Measurements from ENCODE around the gene SGSH.

DNA sequence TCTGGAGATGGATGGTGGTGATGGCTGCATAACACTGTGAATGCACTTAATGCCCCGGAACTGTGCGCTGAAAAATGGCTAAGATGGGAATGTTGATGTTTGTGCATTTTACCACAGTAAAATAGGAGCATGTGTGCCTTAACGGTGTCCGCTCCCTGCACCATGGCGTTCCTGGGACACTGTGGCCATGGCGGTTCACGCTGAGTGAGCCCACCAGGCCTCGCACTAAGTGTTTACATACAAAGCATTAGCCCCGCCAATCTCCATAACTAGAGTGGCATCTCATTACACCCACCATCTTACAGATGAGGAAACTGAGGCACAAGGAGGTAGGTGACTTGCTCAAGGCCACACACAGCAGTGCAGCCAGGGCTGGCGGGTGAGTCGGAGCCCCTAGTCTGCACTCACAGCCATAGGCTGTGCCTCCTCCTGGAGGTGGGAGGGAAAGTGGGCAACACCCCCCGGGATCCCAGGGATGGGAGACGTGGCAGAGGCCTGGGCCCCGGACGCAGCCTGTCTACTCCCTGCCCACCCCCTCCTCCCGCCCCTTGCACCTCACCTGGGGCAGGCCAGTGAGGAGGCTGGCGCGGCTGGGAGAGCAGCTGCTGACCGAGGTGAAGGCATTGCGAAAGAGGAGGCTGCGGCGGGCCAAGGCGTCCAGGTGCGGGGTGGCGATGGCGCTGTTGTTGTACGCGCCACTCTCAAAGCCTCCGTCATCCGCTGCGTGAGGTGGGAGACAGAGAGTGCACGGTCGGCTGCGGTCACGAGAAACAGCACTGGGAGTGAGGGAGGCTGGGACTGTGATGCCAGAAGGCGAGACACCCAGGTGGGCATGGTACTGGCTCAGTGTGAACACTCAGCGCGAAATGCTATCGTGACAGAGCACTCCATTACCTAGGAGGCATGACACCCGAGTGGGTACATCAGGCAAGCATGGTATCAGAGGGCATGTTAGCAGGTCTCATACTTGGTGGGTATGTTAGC, 3.4 kb downstream of the SGSH start:
- TF ChIP-seq CTCF (IDR thresholded peaks at IDR 0.05) (no peak), POLR2AphosphoS5 (IDR thresholded peaks at IDR 0.05) (no peak), POLR2A (IDR thresholded peaks at IDR 0.05) (no peak), EP300 (IDR thresholded peaks at IDR 0.05) (no peak)

Measured in suprapubic skin (tissue), 4 donors.